K562 (cell line): ENCODE measurements around the gene ABLIM1. TPM values are rescaled to one million over a fixed set of nuclear protein-coding genes. Genes with fewer than 3 reads are reported as not detected.

Experiments used
- ATAC-seq: fragments of 200-7000 bp; cut with Tn5 transposase; 3 replicates; pipeline ENCODE4 v1.9.1; 2020; ENCODE audit warnings: moderate library complexity
- BruUV-seq: library from RNA; stranded (reverse); fragments of 400-500 nt; replicated peaks from 2 replicates; lab custom pipeline; 2021; lab: Mats Ljungman, UMichigan
- CTCF ChIA-PET: fragments of 300-600 bp; formaldehyde crosslinking; extraction: SDS; loops from one replicate; lab custom pipeline; 2021; ENCODE audit warnings: low intra/inter-chr PET ratio; lab: Yijun Ruan, JAX
- POLR2A ChIA-PET: fragments of 300-600, 350-650 bp; sonication (Branson Sonifier 250); formaldehyde crosslinking; extraction: SDS; loops from one replicate; lab custom pipeline; 2021; ENCODE audit warnings: antibody characterized with exemption, inconsistent platforms; lab: Yijun Ruan, JAX
- DNase-seq, 4 experiments: peaks; one replicate each; pipeline versions ENCODE4 v3.0.0 to v3.0.0-alpha.2; 2011 to 2018; ENCODE audit warnings: low spot score in 3 of 4, mixed read lengths in 3 of 4; ENCODE audit errors: extremely low read depth in 1 of 4
- FAIRE-seq: peaks from 2 replicates; lab custom pipeline; 2011; peaks lifted over from hg19 to GRCh38; lab: Jason Lieb, UNC
- H2AFZ ChIP-seq: 2 replicates; pipeline ENCODE4 v1.6.0; 2011; ENCODE audit warnings: low read depth, low read length, control low read depth, inconsistent platforms
- H3K27ac ChIP-seq: fragments of 200-600 bp; 3 replicates; pipeline ENCODE4 v1.8.0; 2011; ENCODE audit warnings: low read depth, mild to moderate bottlenecking, control low read depth, inconsistent platforms, low read length, moderate library complexity, mixed read lengths; ENCODE audit errors: extremely low read depth
- H3K27me3 ChIP-seq, 2 experiments: fragments of 300-600 bp in 1 of 2; 2 replicates in 1 of 2; 3 replicates in 1 of 2; pipeline versions ENCODE4 v1.6.0 to v1.8.0; 2011; ENCODE audit warnings: inconsistent platforms in 2 of 2, low read length in 2 of 2, mild to moderate bottlenecking in 1 of 2, mixed read lengths in 1 of 2, moderate library complexity in 1 of 2; ENCODE audit not compliant: control insufficient read depth in 2 of 2, insufficient read depth in 2 of 2
- H3K36me3 ChIP-seq: fragments of 300-600 bp; 3 replicates; pipeline ENCODE4 v1.8.0; 2011; ENCODE audit warnings: mild to moderate bottlenecking, low read length, inconsistent platforms; ENCODE audit not compliant: control insufficient read depth, insufficient read depth
- H3K4me1 ChIP-seq, 2 experiments: fragments of 200-600 bp in 1 of 2; replicated peaks in 1 of 2; 2 replicates in 1 of 2; 3 replicates in 1 of 2; pipeline versions ENCODE4 v1.5.1 to v1.8.0; 2011; ENCODE audit warnings: inconsistent platforms in 2 of 2, low read length in 2 of 2, mild to moderate bottlenecking in 1 of 2, mixed read lengths in 1 of 2, moderate library complexity in 1 of 2; ENCODE audit not compliant: control insufficient read depth in 2 of 2, insufficient read depth in 2 of 2
- H3K4me2 ChIP-seq: 2 replicates; pipeline ENCODE4 v1.6.1; 2011; ENCODE audit warnings: low read length, control low read depth, inconsistent platforms, mixed read lengths; ENCODE audit not compliant: insufficient read depth
- H3K4me3 ChIP-seq: fragments of 200-600 bp; sonication (generic), shearing (Covaris generic); 2 replicates; pipeline ENCODE4 v1.5.1; 2016; ENCODE audit warnings: control low read depth, inconsistent platforms
- H3K79me2 ChIP-seq: fragments of 200-600 bp; 3 replicates; pipeline ENCODE4 v1.8.0; 2011; ENCODE audit warnings: low read length, inconsistent platforms; ENCODE audit not compliant: control insufficient read depth, insufficient read depth
- H3K9ac ChIP-seq, 2 experiments: 2 replicates each; pipeline versions ENCODE4 v1.6.0 to v1.6.1; 2011; ENCODE audit warnings: low read depth in 2 of 2, low read length in 2 of 2, control low read depth in 1 of 2, inconsistent platforms in 1 of 2, mild to moderate bottlenecking in 1 of 2, mixed read lengths in 1 of 2; ENCODE audit not compliant: insufficient read depth in 1 of 2
- H3K9me1 ChIP-seq: one replicate; pipeline ENCODE4 v1.6.0; 2011; ENCODE audit warnings: inconsistent platforms, mild to moderate bottlenecking, low read length, moderate library complexity; ENCODE audit not compliant: control insufficient read depth, insufficient read depth
- H3K9me3 ChIP-seq: replicated peaks from 2 replicates; pipeline ENCODE4 v1.5.1; 2011; ENCODE audit warnings: low read depth, low read length, inconsistent platforms; ENCODE audit not compliant: control insufficient read depth, insufficient read depth
- H4K20me1 ChIP-seq: replicated peaks from 2 replicates; pipeline ENCODE4 v1.6.1; 2011; ENCODE audit warnings: low read length, inconsistent platforms, mixed read lengths; ENCODE audit not compliant: control insufficient read depth, insufficient read depth
- BMI1 ChIP-seq: fragments of 150-350 bp; IDR thresholded peaks from 2 replicates; pipeline ENCODE4 v1.6.1; 2014; ENCODE audit warnings: low read length
- CBFB ChIP-seq: sonication (generic); formaldehyde crosslinking; IDR thresholded peaks from 2 replicates; pipeline ENCODE4 v1.4.0; 2020; ENCODE audit warnings: mild to moderate bottlenecking, missing genetic modification reagents
- CCAR2 ChIP-seq: fragments of 200-400 bp; formaldehyde crosslinking; IDR thresholded peaks from 2 replicates; pipeline ENCODE4 v1.6.1; 2017; ENCODE audit warnings: mild to moderate bottlenecking, low read depth, low read length
- LCOR ChIP-seq: sonication (generic); formaldehyde crosslinking; IDR thresholded peaks from 2 replicates; pipeline ENCODE4 v1.8.0; 2022; ENCODE audit warnings: mild to moderate bottlenecking, missing genetic modification reagents
- NRF1 ChIP-seq, 2 experiments: fragments of 450-650 bp; IDR thresholded peaks in 1 of 2; conservative IDR thresholded peaks in 1 of 2; 2 replicates each; pipeline ENCODE4 v1.6.1; 2014; ENCODE audit warnings: mild to moderate bottlenecking in 2 of 2
- RHOXF2B ChIP-seq: fragments of 250-450 bp; sonication (Bioruptor Pico); conservative IDR thresholded peaks from 2 replicates; pipeline ENCODE4 v1.5.1; 2021
- SETDB1 ChIP-seq: IDR thresholded peaks from one replicate; pipeline ENCODE4 v1.6.1; 2012; ENCODE audit warnings: low read length, control low read depth, inconsistent platforms
- SNRNP70 ChIP-seq: fragments of 200-400 bp; formaldehyde crosslinking; optimal IDR thresholded peaks from 2 replicates; pipeline ENCODE3; 2017; ENCODE audit warnings: low read depth, low read length
- SOX6 ChIP-seq: fragments of 450-650 bp; IDR thresholded peaks from 2 replicates; pipeline ENCODE4 v1.6.1; 2014; ENCODE audit warnings: mild to moderate bottlenecking
- SP2 ChIP-seq: IDR thresholded peaks from 2 replicates; pipeline ENCODE4 v1.6.1; 2011; ENCODE audit warnings: mild to moderate bottlenecking, low read depth, low read length, moderate library complexity; ENCODE audit not compliant: poor library complexity, severe bottlenecking; ENCODE audit errors: extremely low read depth
- TAL1 ChIP-seq: fragments of 450-650 bp; IDR thresholded peaks from 2 replicates; pipeline ENCODE4 v1.6.1; 2016; ENCODE audit warnings: mild to moderate bottlenecking
- TSC22D4 ChIP-seq: fragments of 450-650 bp; IDR thresholded peaks from 2 replicates; pipeline ENCODE4 v1.6.1; 2016; ENCODE audit warnings: missing genetic modification characterization, missing biosample characterization, control low read depth
- ZFP36 ChIP-seq: fragments of 150-350 bp; IDR thresholded peaks from 2 replicates; pipeline ENCODE4 v1.6.1; 2018; ENCODE audit warnings: low read length, low read depth; ENCODE audit not compliant: partially characterized antibody
- ZNF644 ChIP-seq: fragments of 200-800 bp; sonication (Bioruptor generic); IDR thresholded peaks from 2 replicates; pipeline ENCODE4 v1.6.1; 2016; ENCODE audit warnings: low read depth, missing genetic modification characterization, missing compliant biosample characterization
- WGBS: fragments of 100-300 bp; shearing (Covaris generic); methylation state at CpG from one replicate; pipeline ENCODE4 v1.1.6; 2016; ENCODE audit warnings: low coverage, mixed read lengths; ENCODE audit not compliant: insufficient coverage; ENCODE audit errors: missing lambda C conversion rate; 5-methylcytosine and 5-hydroxymethylcytosine counted together
- in situ Hi-C: fragments of 300-500 bp; cut with MboI; formaldehyde crosslinking; loops from 4 replicates; pipeline ENCODE4 v1.15.0; 2018; ENCODE audit warnings: inconsistent platforms, mixed read lengths
- intact Hi-C: fragments of 100-400 bp; cut with micrococcal nuclease; formaldehyde crosslinking; loops from 2 replicates; pipeline ENCODE4 v1.14.2; 2022
- polyA plus RNA-seq, 8 experiments: library from polyadenylated mRNA; depleted of rRNA in 4 of 8; stranded (reverse) in 5 of 8; unstranded in 3 of 8; fragments of >200 nt; fragmentation: Nextera tagmentation in 2 of 8; fragmentation: Illumina TruSeq in 1 of 8; extraction: Ambion mirVana in 2 of 8; extraction: Trizol in 1 of 8; gene quantifications; 2 replicates each; pipeline versions ENCODE4 v1.2.1 to v1.2.3, GENCODE V29; 2011 to 2014; ENCODE audit warnings: inconsistent platforms in 1 of 8, missing spikeins in 1 of 8
- total RNA-seq, 7 experiments: library from RNA; depleted of rRNA in 6 of 7; stranded (reverse); fragments of >200 nt in 6 of 7; fragmentation: Illumina TruSeq in 2 of 7; extraction: Trizol in 2 of 7; gene quantifications; 2 replicates each; pipeline versions ENCODE4 v1.2.1 to v1.2.3, GENCODE V29; 2011 to 2021; ENCODE audit warnings: low replicate concordance in 1 of 7
- TF ChIP-seq, protein P1 (sequence below): fragments of 250-450 bp; sonication (Bioruptor Pico); IDR thresholded peaks from 2 replicates; pipeline ENCODE4 v1.5.0; 2020; ENCODE audit warnings: mild to moderate bottlenecking
- TF ChIP-seq, protein P2 (sequence below): sonication (generic); formaldehyde crosslinking; IDR thresholded peaks from 2 replicates; pipeline ENCODE4 v1.8.1; 2023; ENCODE audit warnings: mild to moderate bottlenecking, missing genetic modification reagents

Gene ABLIM1
- total and polyA plus RNA-seq, 9 of the 15 experiments (the other 6 are each of a cell fraction or from before 2014, with no cell fraction given): 0.07 to 0.49 (median 0.14) TPM; not detected in 6

DNA sequence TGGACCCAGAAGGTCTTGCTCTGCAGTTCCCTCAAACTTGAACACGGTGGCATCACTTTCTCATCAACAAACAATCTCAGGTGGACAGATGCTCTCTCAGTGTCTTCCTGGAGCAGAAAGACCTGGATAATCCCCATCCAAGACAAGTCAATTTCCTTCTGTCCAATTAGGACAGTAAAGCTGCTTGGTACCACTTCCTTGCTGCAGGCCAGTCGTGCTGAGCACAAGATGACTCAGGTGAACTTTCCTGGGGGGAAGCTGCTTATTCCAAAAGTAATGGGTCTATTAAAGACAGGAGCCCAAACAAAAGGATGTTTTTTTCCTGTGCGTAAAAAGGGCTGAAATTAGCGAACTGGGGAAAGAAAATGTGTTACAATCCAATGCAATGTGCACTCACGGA, 146.2 kb downstream of the ABLIM1 start:
- H3K9ac ChIP-seq: no peak overlapping the region
- H4K20me1 ChIP-seq: no peaks in the 10 kb centered on the region; the same call in 1 of the 2 replicates
- 0% methylated on average over 3 of the region's 5 CpGs for WGBS
- intact Hi-C loops: no loop called here
- H3K9me1 ChIP-seq: no peaks in the 10 kb centered on the region
- FAIRE-seq (no peak), ATAC-seq (no peak), DNase-seq (no peak)
- POLR2A ChIA-PET: no interaction called here
- no peaks in the 10 kb centered on the region for H3K79me2 ChIP-seq
- no peak overlapping the region for H2AFZ ChIP-seq
- BruUV-seq: no TSS peak
- no peaks in the 10 kb centered on the region for H3K4me1 ChIP-seq
- H3K4me2 ChIP-seq: no peak overlapping the region
- H3K36me3 ChIP-seq: no peaks in the 10 kb centered on the region
- H3K27me3 ChIP-seq: no peaks in the 10 kb centered on the region
- H3K9me3 ChIP-seq: no peaks in the 10 kb centered on the region
- no peak overlapping the region for H3K4me3 ChIP-seq
- in situ Hi-C loops: no loop called here
- H3K27ac ChIP-seq: no peak overlapping the region
- CTCF ChIA-PET: no interaction called here
- TF ChIP-seq RHOXF2B (CRISPR knock-in tag) (no peak), CCAR2 (no peak), SNRNP70 (no peak), SOX6 (no peak), LCOR (CRISPR knock-in tag) (no peak), SETDB1 (no peak), TSC22D4 (tag) (no peak), NRF1 (conservative IDR thresholded peaks at IDR 0.05 in 1 of 2, IDR thresholded peaks at IDR 0.05 in 1 of 2) (no peak), BMI1 (no peak), TAL1 (no peak), SP2 (no peak), ZFP36 (no peak), CBFB (CRISPR knock-in tag) (no peak), ZNF644 (tag) (no peak)
- TF ChIP-seq, protein P1, sequence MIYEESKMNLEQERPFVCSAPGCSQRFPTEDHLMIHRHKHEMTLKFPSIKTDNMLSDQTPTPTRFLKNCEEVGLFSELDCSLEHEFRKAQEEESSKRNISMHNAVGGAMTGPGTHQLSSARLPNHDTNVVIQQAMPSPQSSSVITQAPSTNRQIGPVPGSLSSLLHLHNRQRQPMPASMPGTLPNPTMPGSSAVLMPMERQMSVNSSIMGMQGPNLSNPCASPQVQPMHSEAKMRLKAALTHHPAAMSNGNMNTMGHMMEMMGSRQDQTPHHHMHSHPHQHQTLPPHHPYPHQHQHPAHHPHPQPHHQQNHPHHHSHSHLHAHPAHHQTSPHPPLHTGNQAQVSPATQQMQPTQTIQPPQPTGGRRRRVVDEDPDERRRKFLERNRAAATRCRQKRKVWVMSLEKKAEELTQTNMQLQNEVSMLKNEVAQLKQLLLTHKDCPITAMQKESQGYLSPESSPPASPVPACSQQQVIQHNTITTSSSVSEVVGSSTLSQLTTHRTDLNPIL (CRISPR knock-in tag): no peak
- TF ChIP-seq, protein P2, sequence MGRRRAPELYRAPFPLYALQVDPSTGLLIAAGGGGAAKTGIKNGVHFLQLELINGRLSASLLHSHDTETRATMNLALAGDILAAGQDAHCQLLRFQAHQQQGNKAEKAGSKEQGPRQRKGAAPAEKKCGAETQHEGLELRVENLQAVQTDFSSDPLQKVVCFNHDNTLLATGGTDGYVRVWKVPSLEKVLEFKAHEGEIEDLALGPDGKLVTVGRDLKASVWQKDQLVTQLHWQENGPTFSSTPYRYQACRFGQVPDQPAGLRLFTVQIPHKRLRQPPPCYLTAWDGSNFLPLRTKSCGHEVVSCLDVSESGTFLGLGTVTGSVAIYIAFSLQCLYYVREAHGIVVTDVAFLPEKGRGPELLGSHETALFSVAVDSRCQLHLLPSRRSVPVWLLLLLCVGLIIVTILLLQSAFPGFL: no peak
